ENCODE measurements around the gene SYPL1.

- TF ChIP-seq CTCF (IDR thresholded peaks at IDR 0.05), result no peak
- TF ChIP-seq POLR2A (IDR thresholded peaks at IDR 0.05), result no peak
- no peak for TF ChIP-seq POLR2AphosphoS5 (IDR thresholded peaks at IDR 0.05)
These were observed 17.2 kb upstream of the SYPL1 start for GRCh38 chr7:106129291-106129690.

Data from stomach (tissue), 4 donors.